ENCODE data around the gene ALOX12B. TPM values are rescaled to one million over a fixed set of nuclear protein-coding genes. Genes with fewer than 3 reads are reported as not detected.
"Not testable (repeated sequence)": the region's sequence is repeated elsewhere in the genome, so short reads cannot be mapped to it uniquely, and the experiment has no call there.

ALOX12B gene
- total RNA-seq, 1 donor from 2014 or later = 10.9 TPM

DNA sequence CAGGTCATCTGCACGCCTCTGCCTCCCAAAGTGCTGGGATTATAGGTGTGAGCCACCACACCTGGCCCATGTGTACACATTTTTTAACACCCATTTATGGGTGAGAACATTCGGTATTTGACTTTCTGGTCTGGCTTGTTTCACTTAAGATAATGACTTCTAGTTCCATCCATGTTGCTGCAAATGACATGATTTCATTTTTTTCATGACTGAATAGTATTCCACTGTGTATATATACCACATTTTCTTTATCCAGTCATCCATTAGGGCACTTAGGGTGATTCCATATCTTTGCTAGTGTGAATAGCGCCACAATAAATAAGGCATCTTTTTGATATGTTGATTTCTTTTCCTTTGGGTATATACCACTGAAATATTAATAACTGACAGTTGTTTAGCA, 5.6 kb downstream of the ALOX12B start:
- DNase-seq = no peak

DNA sequence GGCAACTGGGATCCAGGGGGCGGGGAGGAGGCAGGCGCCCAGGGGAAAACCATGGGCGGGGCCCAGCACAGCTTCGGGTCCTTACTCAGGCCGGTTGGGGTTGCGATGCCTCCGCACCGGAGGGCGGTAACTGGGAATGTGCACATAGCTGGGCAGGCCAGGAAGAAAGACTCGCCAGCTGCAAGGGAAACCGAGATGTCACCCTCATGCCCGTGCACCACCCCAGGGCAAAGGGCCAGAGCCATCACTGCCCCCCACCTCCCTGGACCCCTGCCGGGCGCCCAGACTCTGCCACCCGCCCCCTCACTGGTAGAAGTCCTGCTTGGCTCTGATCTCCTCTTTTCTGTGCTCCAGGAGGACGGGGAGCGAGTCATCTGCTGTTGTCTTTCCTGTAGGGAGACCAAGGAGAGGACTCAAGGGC, 6.7 kb downstream of the ALOX12B start:
- no peak for DNase-seq

DNA sequence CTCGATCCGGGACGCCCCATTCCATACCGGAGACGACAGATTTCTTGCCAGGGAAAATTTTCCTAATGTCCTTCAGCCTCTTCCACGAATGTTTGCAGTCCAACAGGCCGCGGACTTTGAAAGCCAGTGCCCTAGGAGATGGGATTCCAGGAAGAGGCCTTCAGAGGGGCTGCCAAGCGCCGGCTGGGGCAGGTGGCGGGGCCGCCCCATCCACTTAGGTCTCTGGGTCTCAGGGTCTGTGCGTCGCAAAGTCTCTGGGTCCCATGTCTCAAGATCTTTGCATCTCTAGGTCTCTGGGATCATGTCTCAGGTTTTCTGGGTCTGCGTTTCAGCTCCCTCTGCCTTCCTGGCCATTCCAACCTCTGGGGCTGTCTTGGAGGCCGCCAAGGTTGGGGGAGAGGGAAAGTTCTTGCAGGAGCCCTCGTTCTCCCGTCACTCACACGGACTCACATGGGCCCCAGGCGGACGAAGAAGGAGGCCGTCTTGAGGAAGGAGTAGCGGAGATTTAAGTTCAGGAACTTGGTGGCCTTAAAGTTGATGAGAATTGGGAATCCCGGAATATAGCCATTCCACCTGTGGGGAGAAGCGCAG, 7.2 kb downstream of the ALOX12B start:
- no peak for DNase-seq

DNA sequence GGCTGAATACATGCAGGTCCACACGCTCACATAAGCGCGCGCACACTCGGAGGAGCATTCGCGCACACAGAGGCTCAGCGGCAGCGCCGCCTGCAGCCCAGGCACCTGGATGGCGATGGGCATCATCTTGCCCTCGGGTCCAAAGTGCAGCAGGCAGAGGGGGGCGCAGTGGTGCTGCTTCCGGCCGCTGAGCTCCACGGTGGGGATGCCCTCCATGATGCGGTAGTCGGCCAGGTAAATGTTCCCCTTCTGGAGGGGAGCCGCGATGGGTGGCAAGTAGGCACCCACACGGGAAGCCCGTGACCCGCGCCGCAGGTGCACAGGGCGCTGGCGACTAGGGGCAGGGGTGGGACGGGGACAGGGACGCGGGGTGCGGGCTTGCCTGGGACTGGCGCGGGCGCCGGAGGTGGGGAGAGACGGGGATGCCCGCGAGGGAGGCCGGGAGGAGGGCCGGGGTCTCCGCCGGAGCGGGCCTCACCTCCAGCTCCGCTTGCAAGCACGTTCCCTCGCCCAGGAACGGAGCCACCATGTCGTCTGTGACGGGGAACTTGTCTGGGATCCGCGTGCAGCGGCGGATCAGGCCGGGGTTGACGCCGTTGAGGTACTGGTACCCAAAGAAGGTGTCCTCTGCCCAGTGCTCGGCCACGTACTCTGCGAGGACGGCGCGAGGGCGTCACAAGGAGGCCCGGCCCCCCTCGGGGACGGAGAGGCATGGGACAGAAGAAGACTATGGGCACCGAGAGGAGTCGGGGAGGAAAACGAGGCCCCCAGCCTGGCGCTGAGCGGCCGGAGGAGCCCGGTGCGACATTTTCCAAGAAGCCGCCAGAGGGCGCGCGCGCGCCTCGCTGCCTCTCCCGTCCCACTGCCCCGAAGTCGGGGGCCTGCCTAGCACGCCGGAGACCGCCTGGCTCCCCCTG, 8.0 kb downstream of the ALOX12B start:
- no peak for DNase-seq

DNA sequence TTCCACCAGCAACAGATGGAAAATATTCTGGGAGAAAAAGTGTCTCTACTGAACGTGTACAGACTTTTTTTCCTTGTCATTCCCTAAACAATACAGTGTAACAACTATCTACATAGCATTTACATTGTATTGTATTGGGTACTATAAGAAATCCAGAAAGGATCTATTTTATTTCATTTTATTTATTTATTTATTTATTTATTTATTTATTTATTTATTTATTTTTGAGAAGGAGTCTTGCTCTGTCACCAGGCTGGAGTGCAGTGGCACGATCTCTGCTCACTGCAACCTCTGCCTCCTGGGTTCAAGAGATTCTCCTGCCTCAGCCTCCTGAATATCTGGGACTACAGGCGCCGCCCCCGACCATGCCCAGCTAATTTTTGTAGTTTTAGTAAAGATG, 9.6 kb downstream of the ALOX12B start:
- DNase-seq = not testable (repeated sequence)

DNA sequence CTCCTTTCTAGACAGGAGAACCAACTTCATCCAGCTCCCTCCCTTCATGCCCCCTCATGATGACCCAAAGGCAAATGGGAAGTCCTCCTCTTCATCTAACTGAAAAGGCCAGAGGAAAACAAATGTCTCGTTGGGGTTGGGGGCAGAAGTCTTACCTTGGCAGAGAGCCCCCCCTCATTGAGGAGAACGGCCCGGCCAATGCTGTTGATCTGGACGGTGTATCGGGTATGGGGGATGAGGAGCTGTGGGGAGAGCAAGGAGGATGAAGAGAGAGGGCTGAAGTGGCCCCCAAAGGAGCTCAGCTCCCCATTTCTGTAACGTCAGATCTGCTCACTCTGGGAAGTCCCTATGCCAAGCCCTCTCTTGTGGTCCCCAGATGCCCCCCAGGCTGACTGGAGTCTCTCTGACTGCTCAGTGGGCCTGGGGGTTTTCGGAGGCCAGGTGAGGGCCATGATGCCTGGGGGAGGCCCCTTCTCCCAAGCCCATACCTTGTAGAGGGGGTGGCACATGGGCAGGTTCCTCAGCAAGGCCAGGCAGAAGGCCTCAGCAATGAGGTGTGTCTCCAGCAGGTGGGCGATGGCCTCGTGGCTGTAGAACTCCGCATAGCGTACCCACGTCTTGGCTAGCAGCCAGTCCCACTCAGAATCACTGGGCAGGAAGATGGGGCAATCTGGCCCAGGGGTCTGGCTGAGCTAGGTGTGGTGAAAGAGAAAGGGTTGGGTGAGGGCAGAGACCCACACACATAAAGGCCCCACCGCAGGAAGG, 10.8 kb downstream of the ALOX12B start:
- DNase-seq = no peak

DNA sequence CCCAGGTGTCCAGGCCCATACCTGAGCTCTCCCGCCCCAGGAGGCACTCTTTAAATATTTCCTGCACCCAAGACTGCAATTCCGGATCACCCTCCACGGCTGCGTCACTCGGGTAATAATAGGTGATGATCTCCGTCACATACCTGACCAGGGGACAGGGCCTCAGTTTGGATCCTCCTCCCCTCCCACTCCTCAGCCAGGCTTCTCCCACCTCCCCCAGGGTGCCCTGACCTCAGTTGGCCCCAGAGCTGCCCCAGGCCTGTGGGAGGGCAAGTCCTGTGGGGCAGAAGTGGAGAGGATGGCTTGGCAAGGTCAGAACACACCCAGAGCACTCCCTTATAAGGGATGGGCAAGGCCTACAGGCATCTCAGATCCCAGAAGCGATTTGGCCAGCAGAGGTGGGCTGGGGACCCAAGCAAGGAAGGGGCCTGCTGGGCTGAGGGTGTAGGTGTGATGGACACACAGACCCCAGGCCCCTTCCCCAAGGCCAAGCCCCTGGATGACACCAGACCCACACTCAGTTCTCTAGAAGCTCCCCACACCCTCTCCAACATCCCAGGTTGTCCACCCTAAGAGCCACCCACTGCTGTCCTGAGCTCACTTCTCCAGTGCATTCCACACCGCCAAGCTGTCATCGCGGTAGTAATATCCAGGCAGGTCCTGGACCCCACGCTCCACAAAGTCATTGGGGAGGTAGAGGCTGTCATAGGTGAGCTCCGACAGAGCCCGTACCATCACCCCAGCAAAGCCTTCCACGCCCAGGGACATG, 11.8 kb downstream of the ALOX12B start:
- DNase-seq = no peak

DNA sequence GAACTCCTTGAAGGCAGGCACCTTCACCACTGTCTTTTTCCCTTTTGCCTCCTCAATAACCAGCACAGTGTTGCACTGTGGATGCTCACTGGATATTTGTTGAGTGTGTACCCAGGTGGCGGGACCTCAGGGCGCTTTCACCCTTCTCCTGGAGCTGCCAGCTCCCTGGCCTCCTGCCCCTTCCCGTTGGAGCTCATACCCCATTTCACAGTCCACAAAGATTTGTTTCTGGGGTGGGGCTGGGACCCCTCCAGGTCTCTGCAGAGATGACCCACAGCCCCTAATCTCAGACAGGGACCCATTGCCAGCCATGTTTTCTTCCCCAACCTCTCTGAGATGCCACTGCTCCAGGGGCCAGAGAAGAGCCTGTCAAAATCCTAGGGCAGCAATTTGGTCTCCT, 12.4 kb downstream of the ALOX12B start:
- DNase-seq = no peak

DNA sequence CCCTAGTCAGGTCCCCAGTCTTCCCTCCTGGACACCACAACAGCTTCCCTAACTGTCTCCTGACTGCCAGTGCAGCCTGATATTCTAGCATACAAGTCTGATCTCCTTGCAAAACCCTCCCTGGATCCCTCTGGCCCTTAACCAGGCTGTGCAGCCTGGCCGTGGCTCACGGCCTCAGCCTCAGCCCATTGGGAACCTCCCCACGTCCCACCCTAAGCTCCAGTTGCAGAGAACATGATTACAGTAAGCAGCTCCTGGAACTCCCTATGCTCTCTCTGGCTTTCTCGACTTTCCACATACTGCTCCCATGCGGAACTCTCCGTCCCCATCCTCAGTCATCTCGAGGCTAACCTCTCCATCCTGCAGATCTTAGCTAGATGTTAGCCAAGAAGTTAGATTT, 13.0 kb downstream of the ALOX12B start:
- DNase-seq = no peak

DNA sequence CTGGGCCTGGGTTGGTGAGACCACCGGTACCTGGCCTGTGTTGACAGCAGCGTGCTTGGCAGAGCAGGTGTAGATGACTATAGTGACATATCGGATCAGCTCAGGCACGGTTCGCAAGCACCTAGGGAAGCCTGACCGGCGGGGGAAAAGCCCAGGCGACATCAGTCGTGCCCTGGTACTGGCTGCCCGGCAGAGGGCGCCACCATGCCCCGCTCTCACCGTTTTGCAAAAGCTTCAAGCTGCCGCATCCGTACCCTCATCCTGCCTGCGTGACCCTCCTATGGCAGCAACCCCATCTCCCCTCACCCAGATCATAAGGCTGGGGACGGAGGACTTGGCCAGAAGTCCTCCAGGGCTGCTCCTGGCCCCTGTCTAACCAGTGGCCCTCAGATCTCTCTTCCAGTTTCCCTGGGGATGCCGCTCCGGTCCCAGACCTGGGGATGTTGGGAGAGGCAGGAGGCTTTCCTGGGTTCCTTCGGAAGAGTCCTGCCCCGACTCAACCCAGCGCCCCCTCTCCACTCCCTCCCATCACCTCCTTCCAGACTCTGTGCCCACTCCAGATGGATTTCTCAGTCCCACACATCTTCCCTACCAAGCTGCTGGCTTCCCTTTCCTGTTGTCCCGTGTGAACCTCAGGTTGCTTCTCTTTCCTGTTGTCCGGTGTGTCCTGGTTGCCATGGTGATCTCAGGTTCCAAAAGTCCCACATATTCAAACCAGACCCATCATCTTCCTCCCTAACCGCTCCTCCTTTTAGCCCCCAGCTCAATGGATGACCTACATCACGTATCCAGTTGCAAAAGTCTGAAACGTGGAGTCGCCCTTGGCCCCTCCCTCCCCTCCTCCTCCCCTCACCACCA, 13.7 kb downstream of the ALOX12B start:
- DNase-seq = no peak

DNA sequence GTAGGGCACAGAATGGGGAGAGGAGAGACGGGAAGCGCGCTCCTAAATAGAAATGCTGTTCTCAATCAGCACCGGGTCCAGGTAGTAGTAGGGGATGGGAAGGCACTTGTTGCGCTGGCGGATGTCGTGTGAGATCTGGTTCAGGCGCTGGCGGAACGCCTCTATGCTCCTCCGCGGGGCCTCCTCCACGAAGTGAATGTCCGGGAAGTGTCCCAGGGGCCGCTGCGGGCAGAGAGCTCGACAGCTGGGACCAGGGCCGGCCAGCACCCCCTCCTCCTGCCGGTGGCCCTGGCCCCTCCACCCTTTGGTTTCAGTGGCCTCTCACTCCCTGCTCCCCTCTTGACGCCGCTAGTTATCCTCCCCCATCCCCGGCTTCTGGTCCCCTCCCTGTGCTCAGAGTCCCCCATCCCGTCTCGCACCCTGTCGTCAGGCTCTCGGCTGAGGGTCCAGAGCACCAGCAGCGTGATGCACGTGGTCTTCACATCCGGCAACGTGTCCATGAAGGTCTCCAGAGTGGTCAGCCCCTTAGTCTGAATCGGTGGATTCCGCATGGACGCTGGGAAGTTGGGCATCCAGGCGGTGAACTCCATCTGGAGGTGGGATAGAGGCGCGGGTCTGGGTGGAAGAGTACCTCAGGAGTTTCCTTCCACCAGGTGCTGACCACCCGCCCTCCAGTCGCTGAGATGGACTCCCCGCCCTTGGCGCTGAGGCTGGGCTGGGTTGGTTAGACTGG, 14.6 kb downstream of the ALOX12B start:
- DNase-seq = no peak

DNA sequence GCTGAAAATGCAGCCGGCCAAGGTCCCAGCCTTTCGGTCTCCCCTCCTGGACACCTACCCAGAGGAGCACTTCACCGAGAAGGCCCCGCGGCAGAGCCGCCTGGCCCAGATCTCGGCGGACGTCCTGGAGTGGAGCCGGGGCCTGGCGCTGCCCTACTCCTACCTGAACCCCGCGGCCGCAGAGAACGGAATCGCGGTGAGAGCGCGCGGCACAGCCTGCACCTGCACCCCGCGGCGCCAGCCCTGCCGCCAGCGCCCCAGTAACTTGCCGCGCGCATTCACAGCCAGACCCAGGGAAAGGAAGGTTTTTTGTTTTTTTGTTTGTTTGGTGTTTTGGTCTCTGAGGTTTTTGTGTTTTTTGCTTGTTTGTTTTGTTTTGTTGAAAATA, 15.2 kb downstream of the ALOX12B start:
- DNase-seq = no peak

DNA sequence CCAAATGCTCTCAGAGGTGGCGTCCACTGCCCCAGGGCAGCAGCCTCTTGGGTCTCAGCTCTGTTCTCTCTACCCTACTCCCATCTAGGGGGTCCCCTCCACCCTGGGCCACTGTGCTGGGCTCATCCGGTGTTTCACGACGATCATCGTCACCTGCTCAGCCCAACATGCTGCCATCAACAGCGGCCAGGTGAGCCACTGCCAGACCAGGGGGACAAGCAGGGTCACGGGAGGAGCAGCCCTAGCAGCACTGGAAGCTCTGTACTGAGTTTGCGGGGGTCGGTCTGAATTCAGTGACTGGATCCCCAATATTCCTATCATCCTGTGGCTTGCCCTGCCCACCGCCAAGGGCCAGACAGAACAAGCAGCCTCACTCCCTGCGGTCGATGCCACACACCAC, 16.0 kb downstream of the ALOX12B start:
- DNase-seq = no peak

DNA sequence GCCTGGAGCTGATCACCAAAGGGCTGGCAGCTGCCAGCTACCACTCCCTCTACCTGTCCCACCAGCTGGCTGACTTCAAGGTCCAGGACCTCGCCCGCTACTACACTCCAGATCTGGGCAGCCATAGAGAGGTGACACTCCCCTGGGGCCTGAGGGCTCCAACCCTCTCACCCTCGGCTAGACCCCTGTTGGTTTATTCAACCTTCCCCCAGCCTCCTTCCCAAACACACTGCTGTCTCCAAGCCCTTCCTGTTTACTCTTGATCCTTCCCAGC, 18.0 kb downstream of the ALOX12B start:
- no peak for DNase-seq

DNA sequence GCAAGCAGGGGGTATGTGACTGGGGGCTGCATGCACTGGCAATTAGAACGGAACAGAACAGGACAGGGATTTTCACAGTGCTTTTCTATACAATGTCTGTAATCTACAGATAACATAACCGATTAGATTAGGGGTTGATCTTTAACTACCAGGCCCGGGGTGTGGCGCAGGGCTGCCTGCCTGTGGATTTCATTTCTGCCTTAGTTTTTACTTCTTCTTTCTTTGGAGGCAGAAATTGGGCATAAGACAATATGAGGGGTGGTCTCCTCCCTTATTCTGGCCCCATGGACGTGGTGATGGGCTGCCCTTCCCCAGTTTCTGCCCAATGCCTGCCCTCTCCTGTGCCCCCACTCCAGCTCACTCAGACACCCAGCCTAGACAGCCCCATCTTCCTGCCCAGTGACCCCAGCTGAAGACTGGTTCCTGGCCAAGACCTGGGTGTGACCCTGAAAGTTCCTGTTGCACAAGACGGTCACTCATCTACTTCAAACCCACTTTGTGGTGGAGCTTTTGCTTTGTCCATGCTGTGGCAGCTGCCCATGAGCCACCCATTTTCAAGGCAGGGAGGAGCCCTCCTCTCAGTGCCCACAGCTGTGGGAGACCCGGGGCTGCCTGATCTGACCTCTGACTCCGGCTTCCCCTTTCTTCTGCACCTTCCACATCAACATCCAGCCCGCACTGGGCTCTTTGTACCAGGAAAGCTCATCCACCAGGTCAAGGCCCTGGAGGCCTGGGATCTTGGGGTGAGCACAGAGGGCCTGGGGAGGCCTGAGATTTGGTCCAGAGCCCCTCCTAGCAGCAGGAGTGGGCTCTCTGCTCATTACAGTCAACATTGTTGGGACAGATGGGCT, 18.6 kb downstream of the ALOX12B start:
- DNase-seq = no peak

DNA sequence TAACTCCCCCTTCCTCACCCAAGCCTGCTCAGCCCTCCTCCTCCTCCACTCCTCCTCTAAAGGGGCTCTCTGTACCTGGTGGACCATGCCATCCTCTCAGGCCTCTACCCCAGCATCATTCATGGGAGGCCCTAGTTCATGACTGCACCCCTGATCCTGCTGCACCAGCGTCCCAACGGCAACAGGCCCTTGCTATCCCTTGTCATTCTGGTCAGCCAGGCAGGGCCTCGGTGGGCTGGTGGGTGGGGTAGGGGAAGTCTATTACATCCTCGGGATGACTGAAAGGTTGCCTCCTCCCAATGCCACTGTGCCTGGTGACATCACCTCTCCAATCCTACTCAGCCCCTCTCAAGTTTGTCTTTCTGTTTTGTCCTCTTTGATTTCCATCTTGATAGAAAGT, 19.7 kb downstream of the ALOX12B start:
- no peak for DNase-seq

DNA sequence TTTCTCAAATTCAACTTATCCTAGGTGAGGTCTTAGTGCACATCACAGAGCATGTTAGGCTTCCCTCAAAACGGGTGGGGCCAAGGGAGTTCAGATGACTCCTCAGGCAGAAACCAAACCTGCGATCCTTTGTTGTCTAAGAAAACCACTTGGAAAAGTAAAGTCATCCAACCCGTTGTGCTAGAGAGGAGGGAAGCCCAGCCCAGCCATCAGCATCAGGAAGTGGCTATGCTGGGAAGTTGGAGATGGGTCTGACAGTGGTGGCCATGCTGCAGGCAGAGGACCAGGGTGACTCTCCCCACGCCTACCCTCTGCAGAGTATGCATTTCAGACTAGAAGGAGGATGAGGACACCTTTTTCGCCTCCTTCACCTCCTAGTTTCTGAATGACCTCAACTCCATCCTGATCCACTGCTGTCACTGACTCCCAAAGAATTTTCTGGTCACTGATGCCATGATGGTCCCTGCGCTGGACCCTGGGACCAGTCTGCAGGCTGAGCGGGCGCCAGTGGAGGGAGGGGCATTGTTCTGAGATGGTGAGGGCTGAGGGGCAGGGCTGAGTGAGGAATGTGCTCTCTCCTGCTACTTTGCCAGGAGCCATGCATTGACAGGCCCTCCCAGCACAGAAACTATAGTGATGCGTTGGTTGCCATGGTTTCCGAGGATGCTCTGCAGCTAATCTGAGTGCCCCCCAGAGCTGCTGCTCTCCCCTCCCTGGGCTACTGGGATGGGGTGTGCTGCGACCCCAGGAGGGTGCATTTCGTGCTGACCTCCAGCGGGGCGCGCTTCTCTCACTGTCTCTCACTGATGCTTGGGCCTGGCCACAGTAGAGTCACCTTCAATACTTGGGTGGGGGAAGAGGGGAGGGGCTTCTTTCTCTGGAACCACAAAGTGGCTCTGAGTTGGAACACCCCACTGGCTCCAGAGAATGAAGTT, 20.4 kb downstream of the ALOX12B start:
- DNase-seq = no peak

DNA sequence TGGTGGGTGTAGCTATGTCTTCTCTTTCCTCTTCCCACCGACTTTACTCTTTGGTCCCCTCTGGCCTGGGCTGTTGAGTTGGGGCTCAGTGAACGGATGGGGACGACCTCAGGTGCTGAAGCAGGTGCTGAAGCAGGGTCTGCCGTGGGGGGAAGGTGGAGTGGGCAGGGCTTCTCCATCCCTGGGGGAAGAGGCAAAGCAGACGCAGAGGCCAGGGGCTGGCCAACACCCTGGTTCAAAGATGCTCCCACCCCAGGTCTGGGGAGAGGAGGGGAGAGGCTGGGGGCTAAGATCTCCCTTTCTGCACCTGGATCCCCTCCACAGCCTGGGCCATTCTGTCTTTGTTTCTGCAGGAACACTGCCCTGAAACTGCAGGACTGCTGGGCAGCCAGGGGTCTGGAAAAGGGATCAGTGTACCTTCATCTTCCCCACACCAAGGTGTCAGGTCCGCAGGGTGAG, 22.9 kb downstream of the ALOX12B start:
- DNase-seq = no peak
